HepG2 (cell line): ENCODE results near the gene KCNK2. TPM values are rescaled to one million over a fixed set of nuclear protein-coding genes. Genes with fewer than 3 reads are reported as not detected.

Experiments
- ATAC-seq: fragments of 200-7000 bp; cut with Tn5 transposase; 3 replicates; pipeline ENCODE4 v1.9.1; 2020; ENCODE audit warnings: mild to moderate bottlenecking, moderate library complexity
- BruUV-seq: library from RNA; stranded (reverse); fragments of 400-500 nt; replicated peaks from 2 replicates; lab custom pipeline; 2021; lab: Mats Ljungman, UMichigan
- CTCF ChIA-PET: fragments of 300-600 bp; formaldehyde crosslinking; extraction: SDS; loops from one replicate; lab custom pipeline; 2021; ENCODE audit warnings: low total read pairs, inconsistent platforms, low intra/inter-chr PET ratio; lab: Yijun Ruan, JAX
- POLR2A ChIA-PET: fragments of 350-600 bp; sonication (Branson Sonifier 250); formaldehyde crosslinking; loops from one replicate; lab custom pipeline; 2020; ENCODE audit warnings: antibody characterized with exemption, inconsistent platforms; lab: Yijun Ruan, JAX
- DNase-seq: peaks from one replicate; pipeline ENCODE4 v3.0.0-alpha.2; 2015; ENCODE audit warnings: low spot score
- FAIRE-seq: peaks from 3 replicates; lab custom pipeline; 2011; peaks lifted over from hg19 to GRCh38; lab: Jason Lieb, UNC
- H2AFZ ChIP-seq: one replicate; pipeline ENCODE4 v1.6.1; 2011; ENCODE audit warnings: low read length, inconsistent platforms
- H3K27ac ChIP-seq: fragments of 300-600 bp; 3 replicates; pipeline ENCODE4 v1.8.0; 2011; ENCODE audit warnings: mixed run types, mild to moderate bottlenecking, mixed read lengths, low read length, inconsistent platforms; ENCODE audit not compliant: insufficient read depth; ENCODE audit errors: extremely low read length
- H3K27me3 ChIP-seq, 2 experiments: fragments of 200-600 bp in 1 of 2; 2 replicates in 1 of 2; 3 replicates in 1 of 2; pipeline versions ENCODE4 v1.6.0 to v1.8.0; 2011; ENCODE audit warnings: low read length in 2 of 2, mild to moderate bottlenecking in 2 of 2, moderate library complexity in 2 of 2, inconsistent platforms in 1 of 2; ENCODE audit not compliant: insufficient read depth in 2 of 2, control insufficient read depth in 1 of 2
- H3K36me3 ChIP-seq, 2 experiments: fragments of 200-600 bp in 1 of 2; replicated peaks in 1 of 2; 2 replicates in 1 of 2; 3 replicates in 1 of 2; pipeline versions ENCODE4 v1.5.1 to v1.8.0; 2011; ENCODE audit warnings: low read length in 2 of 2, inconsistent platforms in 1 of 2; ENCODE audit not compliant: insufficient read depth in 2 of 2, control insufficient read depth in 1 of 2
- H3K4me1 ChIP-seq: 2 replicates; pipeline ENCODE4 v1.5.1; 2012; ENCODE audit warnings: low read length, inconsistent platforms; ENCODE audit not compliant: insufficient read depth
- H3K4me2 ChIP-seq: 2 replicates; pipeline ENCODE4 v1.6.0; 2011; ENCODE audit warnings: low read depth, low read length, inconsistent platforms
- H3K4me3 ChIP-seq, 3 experiments: fragments of 200-600 bp in 1 of 3; sonication (generic), shearing (Covaris generic) in 1 of 3; replicated peaks in 1 of 3; 2 replicates each; pipeline ENCODE4 v1.5.1; 2011 to 2016; ENCODE audit warnings: low read length in 3 of 3, inconsistent platforms in 2 of 3, low read depth in 2 of 3, mild to moderate bottlenecking in 2 of 3, control low read depth in 1 of 3, mixed read lengths in 1 of 3; ENCODE audit not compliant: insufficient read depth in 1 of 3
- H3K79me2 ChIP-seq: one replicate; pipeline ENCODE4 v1.6.1; 2011; ENCODE audit warnings: low read length, inconsistent platforms; ENCODE audit not compliant: insufficient read depth
- H3K9ac ChIP-seq: 2 replicates; pipeline ENCODE4 v1.6.0; 2011; ENCODE audit warnings: mild to moderate bottlenecking, low read depth, low read length, inconsistent platforms; ENCODE audit not compliant: insufficient read depth
- H3K9me3 ChIP-seq: 2 replicates; pipeline ENCODE4 v1.5.1; 2012; ENCODE audit warnings: mild to moderate bottlenecking, low read length
- H4K20me1 ChIP-seq: 2 replicates; pipeline ENCODE4 v1.6.0; 2011; ENCODE audit warnings: inconsistent platforms, mild to moderate bottlenecking, low read length, moderate library complexity; ENCODE audit not compliant: insufficient read depth
- ZBTB7A ChIP-seq: sonication (generic); formaldehyde crosslinking; IDR thresholded peaks from 2 replicates; pipeline ENCODE4 v1.8.0; 2022; ENCODE audit warnings: mild to moderate bottlenecking, missing genetic modification reagents
- ZFP90 ChIP-seq: sonication (generic); formaldehyde crosslinking; IDR thresholded peaks from 2 replicates; pipeline ENCODE4 v1.8.0; 2022; ENCODE audit warnings: missing genetic modification reagents, mild to moderate bottlenecking, inconsistent platforms, borderline replicate concordance
- ZNF10 ChIP-seq: sonication (generic); formaldehyde crosslinking; IDR thresholded peaks from 2 replicates; pipeline ENCODE4 v1.4.0; 2020; ENCODE audit warnings: mild to moderate bottlenecking, low read depth, missing genetic modification reagents, borderline replicate concordance
- ZNF12 ChIP-seq: sonication (generic); formaldehyde crosslinking; IDR thresholded peaks from 2 replicates; pipeline ENCODE4 v1.5.0; 2020; ENCODE audit warnings: missing genetic modification reagents
- WGBS: methylation state at CpG from one replicate; pipeline ENCODE4 v1.1.6; 2017; ENCODE audit warnings: low lambda C conversion rate; 5-methylcytosine and 5-hydroxymethylcytosine counted together
- in situ Hi-C: cut with HindIII; loops from 2 replicates; pipeline ENCODE4 v1.10.0; 2017; ENCODE audit warnings: low pct_unique_long_range_greater_than_20kb; ENCODE audit not compliant: extremely low pct_ligation_motif_present
- intact Hi-C: fragments of 100-400 bp; cut with micrococcal nuclease; formaldehyde crosslinking; loops from one replicate; pipeline ENCODE4 v1.10.0; 2022; ENCODE audit not compliant: unreplicated experiment
- polyA plus RNA-seq, 8 experiments: library from polyadenylated mRNA; depleted of rRNA in 3 of 8; stranded (reverse) in 7 of 8; unstranded in 1 of 8; fragments of >200 nt; fragmentation: Illumina TruSeq in 4 of 8; extraction: Trizol in 4 of 8; gene quantifications; 2 replicates each; pipeline versions ENCODE4 v1.2.1 to v1.2.3, GENCODE V29; 2011 to 2016; ENCODE audit warnings: low read depth in 4 of 8, missing spikeins in 1 of 8, mixed read lengths in 1 of 8; ENCODE audit not compliant: insufficient read depth in 1 of 8
- total RNA-seq, 5 experiments: library from RNA; depleted of rRNA; stranded (reverse); fragments of >200 nt; fragmentation: Illumina TruSeq; extraction: Trizol; gene quantifications; 2 replicates each; pipeline ENCODE4 v1.2.3, GENCODE V29; 2016; ENCODE audit warnings: low read depth in 1 of 5
- TF ChIP-seq, protein P1 (sequence below): sonication (generic); formaldehyde crosslinking; IDR thresholded peaks from 2 replicates; pipeline ENCODE4 v1.4.0; 2020; ENCODE audit warnings: missing genetic modification reagents, borderline replicate concordance
- TF ChIP-seq, protein P2 (sequence below): sonication (generic); formaldehyde crosslinking; IDR thresholded peaks from 2 replicates; pipeline ENCODE4 v1.4.0; 2020; ENCODE audit warnings: missing genetic modification reagents, borderline replicate concordance
- TF ChIP-seq, protein P3 (sequence below): sonication (generic); formaldehyde crosslinking; IDR thresholded peaks from 2 replicates; pipeline ENCODE4 v1.4.0; 2020; ENCODE audit warnings: missing genetic modification reagents

Gene KCNK2
- total and polyA plus RNA-seq, 2 of the 13 experiments (the other 11 are each of a cell fraction or from before 2014, with no cell fraction given) = not detected

DNA sequence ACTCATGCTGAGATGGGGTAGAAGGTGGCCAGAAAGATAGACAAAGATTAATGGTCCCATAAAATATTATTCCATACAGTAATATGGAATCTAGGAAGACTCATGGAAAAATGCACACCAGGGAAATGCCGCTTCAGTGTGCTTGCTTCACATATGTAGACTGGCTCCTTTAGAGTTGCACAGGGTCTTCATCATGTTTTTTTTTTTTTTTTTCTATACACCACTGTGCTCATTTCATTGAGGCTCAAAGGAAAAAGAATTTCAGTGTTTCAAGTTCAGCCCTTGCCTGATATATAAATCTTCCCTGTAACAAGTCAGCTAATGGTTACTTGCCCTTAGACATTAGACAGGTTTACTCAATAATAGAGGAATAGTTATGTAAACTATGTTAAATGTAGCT is 33.2 kb downstream of the KCNK2 start (continued):
- TF ChIP-seq, protein P1, sequence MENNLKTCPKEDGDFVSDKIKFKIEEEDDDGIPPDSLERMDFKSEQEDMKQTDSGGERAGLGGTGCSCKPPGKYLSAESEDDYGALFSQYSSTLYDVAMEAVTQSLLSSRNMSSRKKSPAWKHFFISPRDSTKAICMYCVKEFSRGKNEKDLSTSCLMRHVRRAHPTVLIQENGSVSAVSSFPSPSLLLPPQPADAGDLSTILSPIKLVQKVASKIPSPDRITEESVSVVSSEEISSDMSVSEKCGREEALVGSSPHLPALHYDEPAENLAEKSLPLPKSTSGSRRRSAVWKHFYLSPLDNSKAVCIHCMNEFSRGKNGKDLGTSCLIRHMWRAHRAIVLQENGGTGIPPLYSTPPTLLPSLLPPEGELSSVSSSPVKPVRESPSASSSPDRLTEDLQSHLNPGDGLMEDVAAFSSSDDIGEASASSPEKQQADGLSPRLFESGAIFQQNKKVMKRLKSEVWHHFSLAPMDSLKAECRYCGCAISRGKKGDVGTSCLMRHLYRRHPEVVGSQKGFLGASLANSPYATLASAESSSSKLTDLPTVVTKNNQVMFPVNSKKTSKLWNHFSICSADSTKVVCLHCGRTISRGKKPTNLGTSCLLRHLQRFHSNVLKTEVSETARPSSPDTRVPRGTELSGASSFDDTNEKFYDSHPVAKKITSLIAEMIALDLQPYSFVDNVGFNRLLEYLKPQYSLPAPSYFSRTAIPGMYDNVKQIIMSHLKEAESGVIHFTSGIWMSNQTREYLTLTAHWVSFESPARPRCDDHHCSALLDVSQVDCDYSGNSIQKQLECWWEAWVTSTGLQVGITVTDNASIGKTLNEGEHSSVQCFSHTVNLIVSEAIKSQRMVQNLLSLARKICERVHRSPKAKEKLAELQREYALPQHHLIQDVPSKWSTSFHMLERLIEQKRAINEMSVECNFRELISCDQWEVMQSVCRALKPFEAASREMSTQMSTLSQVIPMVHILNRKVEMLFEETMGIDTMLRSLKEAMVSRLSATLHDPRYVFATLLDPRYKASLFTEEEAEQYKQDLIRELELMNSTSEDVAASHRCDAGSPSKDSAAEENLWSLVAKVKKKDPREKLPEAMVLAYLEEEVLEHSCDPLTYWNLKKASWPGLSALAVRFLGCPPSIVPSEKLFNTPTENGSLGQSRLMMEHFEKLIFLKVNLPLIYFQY (CRISPR knock-in tag) = no peak
- TF ChIP-seq ZFP90 = no peak
- TF ChIP-seq ZBTB7A (CRISPR knock-in tag) = no peak
- TF ChIP-seq ZNF10 (CRISPR knock-in tag) = no peak

DNA sequence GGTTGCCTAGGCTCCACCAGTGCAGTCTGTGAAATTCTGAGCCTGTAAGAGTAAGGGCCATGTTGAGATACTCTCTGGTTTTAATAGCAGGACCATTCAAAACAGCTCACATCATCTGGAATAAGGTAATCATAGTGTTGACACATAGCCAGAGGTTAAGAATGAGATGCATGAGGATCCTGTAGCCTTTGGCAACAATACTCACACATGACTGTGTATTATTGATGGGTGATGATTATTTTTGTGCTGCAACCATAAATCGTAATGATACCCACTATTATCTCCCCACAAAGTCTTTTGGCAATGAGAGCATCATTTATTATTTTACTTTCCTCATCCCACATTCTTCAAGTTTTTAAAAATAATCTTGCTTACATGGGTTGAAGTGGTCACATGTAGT is 35.5 kb downstream of the KCNK2 start:
- H3K9ac ChIP-seq = no peak overlapping the region
- no peaks in the 10 kb centered on the region for H3K4me1 ChIP-seq
- in situ Hi-C loops = no loop called here
- H3K9me3 ChIP-seq = no peaks in the 10 kb centered on the region
- no peak overlapping the region for H3K4me3 ChIP-seq
- 0% methylated on average over 1 of the region's 1 CpG for WGBS
- no peak for ATAC-seq
- no TSS peak for BruUV-seq
- ChIA-PET CTCF (no interaction called here), POLR2A (no interaction called here)
- H3K27ac ChIP-seq = no peak overlapping the region
- H3K79me2 ChIP-seq = no peaks in the 10 kb centered on the region
- no peak for FAIRE-seq
- no peaks in the 10 kb centered on the region for H3K36me3 ChIP-seq
- no peak overlapping the region for H2AFZ ChIP-seq
- no peak for DNase-seq
- H4K20me1 ChIP-seq = no peaks in the 10 kb centered on the region
- H3K27me3 ChIP-seq = no peaks in the 10 kb centered on the region
- intact Hi-C loops = no loop called here
- no peak overlapping the region for H3K4me2 ChIP-seq
- TF ChIP-seq, protein P2, sequence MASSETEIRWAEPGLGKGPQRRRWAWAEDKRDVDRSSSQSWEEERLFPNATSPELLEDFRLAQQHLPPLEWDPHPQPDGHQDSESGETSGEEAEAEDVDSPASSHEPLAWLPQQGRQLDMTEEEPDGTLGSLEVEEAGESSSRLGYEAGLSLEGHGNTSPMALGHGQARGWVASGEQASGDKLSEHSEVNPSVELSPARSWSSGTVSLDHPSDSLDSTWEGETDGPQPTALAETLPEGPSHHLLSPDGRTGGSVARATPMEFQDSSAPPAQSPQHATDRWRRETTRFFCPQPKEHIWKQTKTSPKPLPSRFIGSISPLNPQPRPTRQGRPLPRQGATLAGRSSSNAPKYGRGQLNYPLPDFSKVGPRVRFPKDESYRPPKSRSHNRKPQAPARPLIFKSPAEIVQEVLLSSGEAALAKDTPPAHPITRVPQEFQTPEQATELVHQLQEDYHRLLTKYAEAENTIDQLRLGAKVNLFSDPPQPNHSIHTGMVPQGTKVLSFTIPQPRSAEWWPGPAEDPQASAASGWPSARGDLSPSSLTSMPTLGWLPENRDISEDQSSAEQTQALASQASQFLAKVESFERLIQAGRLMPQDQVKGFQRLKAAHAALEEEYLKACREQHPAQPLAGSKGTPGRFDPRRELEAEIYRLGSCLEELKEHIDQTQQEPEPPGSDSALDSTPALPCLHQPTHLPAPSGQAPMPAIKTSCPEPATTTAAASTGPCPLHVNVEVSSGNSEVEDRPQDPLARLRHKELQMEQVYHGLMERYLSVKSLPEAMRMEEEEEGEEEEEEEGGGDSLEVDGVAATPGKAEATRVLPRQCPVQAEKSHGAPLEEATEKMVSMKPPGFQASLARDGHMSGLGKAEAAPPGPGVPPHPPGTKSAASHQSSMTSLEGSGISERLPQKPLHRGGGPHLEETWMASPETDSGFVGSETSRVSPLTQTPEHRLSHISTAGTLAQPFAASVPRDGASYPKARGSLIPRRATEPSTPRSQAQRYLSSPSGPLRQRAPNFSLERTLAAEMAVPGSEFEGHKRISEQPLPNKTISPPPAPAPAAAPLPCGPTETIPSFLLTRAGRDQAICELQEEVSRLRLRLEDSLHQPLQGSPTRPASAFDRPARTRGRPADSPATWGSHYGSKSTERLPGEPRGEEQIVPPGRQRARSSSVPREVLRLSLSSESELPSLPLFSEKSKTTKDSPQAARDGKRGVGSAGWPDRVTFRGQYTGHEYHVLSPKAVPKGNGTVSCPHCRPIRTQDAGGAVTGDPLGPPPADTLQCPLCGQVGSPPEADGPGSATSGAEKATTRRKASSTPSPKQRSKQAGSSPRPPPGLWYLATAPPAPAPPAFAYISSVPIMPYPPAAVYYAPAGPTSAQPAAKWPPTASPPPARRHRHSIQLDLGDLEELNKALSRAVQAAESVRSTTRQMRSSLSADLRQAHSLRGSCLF = no peak
- no peak for TF ChIP-seq ZNF12 (CRISPR knock-in tag)
- TF ChIP-seq, protein P3, sequence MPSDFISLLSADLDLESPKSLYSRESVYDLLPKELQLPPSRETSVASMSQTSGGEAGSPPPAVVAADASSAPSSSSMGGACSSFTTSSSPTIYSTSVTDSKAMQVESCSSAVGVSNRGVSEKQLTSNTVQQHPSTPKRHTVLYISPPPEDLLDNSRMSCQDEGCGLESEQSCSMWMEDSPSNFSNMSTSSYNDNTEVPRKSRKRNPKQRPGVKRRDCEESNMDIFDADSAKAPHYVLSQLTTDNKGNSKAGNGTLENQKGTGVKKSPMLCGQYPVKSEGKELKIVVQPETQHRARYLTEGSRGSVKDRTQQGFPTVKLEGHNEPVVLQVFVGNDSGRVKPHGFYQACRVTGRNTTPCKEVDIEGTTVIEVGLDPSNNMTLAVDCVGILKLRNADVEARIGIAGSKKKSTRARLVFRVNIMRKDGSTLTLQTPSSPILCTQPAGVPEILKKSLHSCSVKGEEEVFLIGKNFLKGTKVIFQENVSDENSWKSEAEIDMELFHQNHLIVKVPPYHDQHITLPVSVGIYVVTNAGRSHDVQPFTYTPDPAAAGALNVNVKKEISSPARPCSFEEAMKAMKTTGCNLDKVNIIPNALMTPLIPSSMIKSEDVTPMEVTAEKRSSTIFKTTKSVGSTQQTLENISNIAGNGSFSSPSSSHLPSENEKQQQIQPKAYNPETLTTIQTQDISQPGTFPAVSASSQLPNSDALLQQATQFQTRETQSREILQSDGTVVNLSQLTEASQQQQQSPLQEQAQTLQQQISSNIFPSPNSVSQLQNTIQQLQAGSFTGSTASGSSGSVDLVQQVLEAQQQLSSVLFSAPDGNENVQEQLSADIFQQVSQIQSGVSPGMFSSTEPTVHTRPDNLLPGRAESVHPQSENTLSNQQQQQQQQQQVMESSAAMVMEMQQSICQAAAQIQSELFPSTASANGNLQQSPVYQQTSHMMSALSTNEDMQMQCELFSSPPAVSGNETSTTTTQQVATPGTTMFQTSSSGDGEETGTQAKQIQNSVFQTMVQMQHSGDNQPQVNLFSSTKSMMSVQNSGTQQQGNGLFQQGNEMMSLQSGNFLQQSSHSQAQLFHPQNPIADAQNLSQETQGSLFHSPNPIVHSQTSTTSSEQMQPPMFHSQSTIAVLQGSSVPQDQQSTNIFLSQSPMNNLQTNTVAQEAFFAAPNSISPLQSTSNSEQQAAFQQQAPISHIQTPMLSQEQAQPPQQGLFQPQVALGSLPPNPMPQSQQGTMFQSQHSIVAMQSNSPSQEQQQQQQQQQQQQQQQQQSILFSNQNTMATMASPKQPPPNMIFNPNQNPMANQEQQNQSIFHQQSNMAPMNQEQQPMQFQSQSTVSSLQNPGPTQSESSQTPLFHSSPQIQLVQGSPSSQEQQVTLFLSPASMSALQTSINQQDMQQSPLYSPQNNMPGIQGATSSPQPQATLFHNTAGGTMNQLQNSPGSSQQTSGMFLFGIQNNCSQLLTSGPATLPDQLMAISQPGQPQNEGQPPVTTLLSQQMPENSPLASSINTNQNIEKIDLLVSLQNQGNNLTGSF (CRISPR knock-in tag) = no peak
